ENCODE results near the gene GSK3B. TPM values are rescaled to one million over a fixed set of nuclear protein-coding genes. Genes with fewer than 3 reads are reported as not detected.

Gene GSK3B
- 10 to 100 TPM; 46.4 to 52.7 (median 47.2) TPM for polyA plus RNA-seq (ENCODE audit: insufficient read length in 3 of 3)

DNA sequence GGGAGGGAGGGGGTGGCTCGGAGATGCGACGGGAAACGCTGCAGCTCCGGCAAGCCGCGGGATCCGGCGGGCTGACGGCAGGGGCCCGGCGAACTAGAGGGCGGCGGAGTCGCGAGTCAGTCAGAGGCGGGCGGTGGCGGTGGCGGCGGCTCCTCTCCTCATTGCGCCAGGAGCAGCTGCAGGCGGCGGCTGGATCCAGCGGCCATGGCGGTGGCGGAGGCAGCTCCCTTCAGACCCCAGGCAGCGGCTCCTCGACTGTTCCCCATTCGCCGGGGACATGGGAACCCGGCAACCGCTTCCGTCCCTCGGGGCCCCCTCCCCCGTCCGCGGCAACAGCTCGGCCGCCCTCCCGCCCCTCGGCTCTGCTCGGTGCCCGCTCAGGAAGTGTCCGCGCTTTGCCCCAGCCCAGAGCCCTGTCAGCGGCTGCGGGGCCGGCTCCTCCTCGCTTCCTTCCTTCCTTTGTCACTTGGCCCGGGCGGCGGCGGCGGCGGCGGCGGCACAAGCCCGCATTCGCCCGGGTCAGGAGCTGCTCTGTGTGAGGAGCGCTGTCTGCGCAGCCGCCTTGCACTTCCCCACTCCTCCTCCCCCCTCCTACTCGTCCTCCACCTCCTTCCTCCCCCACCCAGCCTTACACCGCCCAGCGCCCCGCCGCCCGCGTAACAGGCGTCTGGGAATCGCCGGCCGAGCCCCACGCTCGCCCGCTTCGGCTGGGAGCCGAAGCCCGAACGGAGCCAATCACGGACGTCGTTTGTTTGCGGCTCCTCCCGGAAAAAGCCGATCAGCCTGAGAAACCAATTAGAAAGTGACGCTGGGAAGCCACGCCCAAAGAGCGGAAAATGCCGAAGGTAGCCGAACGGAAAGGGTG lies at the start of gene GSK3B:
TSS of gene GSK3B (minus strand) at position 537 of the 865 bp plus-strand sequence. CDS start 1,013 bp downstream, outside the sequence.
- DNase-seq (ENCODE audit: low read depth in 3 of 3, low spot score in 2 of 3): peak in 2 of 3 donors; percentile 48 to 52

DNA sequence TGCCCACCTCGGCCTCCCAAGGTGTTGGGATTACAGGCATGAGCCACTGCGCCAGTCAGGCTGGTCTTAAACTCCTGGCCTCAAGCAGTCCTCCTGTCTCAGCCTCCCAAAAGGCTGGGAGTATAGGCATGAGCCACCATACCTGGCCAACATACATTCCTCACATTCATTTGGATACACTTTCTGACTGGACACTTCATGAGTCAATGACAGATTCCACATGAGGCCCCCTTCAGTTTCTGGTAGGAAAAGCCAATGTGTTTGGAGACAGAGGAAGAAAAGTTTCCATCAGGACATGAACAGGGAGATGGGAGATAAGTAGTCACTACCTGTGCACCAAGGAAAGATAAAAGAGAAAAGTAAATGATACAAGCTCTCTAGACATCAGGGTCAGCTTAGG lies 49.4 kb upstream of the GSK3B start:
- DNase-seq (ENCODE audit: low read depth in 3 of 3, low spot score in 2 of 3): no peak

DNA sequence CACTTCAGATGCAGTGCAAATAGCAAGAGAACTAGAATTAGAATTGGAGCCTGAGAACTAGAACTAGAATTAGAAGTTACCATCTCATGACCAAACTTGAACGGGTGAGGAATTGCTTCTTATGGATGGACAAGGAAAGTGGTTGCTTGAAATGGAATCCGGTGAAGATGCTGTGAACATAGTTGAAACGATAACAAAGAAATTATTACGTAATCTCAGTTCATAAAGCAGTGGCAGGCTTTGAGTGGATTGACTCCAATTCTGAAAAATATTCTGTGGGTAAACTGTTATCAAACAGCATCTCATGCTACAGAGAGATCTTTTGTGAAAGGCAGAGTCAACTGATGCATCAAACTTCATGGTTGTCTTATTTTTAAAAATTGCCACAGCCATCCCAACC lies 48.0 kb upstream of the GSK3B start:
- no peak for DNase-seq (ENCODE audit: low read depth in 3 of 3, low spot score in 2 of 3)

DNA sequence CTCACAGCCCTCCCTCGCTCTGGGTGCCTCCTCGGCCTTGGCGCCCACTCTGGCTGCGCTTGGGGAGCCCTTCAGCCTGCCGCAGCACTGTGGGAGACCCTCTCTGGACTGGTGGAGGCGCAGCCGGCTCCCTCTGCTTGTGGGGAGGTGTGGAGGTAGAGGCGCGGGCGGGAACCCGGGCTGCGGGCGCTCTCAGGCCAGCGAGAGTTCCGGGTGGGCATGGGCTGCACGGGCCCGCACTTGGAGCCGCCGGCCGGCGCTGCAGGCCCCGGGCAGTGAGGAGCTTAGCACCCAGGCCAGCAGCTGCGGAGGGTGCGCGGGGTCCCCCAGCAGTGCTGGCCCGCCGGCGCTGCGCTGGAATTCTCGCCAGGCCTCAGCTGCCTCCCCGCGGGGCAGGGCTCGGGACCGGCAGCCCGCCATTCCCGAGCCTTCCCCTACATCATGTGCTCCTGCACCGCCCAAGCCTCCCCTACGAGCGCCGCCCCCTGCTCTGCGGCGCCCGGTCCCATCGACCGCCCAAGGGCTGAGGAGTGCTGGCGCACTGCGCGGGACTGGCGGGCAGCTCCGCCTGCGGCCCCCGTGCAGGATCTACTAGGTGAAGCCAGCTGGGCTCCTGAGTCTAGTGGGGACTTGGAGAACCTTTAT lies 46.0 kb upstream of the GSK3B start:
- DNase-seq (ENCODE audit: low read depth in 3 of 3, low spot score in 2 of 3): no peak

DNA sequence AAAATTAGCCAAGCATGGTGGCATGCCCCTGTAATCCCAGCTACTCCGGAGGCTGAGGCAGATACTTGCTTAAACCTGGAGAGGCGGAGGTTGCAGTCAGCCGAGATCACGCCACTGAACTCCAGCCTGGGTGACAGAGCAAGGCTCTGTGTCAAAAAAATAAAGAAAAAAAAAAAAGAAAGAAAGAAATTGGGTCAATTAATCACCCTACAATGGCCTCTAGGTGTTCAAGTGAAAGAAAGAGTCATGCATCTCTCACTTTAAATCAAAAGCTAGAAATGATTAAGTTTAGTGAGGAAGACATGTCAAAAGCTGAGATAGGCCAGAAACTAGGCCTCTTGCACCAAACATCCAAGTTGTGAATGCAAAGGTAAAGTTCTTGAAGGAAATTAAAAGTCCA lies 44.9 kb upstream of the GSK3B start:
- no peak for DNase-seq (ENCODE audit: low read depth in 3 of 3, low spot score in 2 of 3)

DNA sequence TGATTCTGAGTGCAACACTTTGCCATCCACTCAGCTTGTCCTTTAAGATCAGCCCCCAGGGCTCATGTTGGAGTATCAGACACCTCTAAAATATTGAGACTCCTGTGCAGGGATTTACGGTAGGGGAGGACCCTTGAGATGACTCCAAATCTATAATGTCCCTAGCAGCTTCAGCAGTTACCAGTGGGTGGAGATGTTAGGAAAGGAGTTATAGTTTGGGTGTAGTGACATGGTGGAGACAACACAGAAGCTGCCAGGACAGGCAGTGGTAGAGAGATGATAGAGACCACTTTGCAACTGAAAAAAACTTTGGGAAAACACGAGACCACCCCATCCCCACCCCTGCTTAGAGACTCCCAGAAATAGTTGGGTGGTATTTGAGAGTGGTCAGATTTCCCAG lies 43.3 kb upstream of the GSK3B start:
- no peak for DNase-seq (ENCODE audit: low read depth in 3 of 3, low spot score in 2 of 3)

DNA sequence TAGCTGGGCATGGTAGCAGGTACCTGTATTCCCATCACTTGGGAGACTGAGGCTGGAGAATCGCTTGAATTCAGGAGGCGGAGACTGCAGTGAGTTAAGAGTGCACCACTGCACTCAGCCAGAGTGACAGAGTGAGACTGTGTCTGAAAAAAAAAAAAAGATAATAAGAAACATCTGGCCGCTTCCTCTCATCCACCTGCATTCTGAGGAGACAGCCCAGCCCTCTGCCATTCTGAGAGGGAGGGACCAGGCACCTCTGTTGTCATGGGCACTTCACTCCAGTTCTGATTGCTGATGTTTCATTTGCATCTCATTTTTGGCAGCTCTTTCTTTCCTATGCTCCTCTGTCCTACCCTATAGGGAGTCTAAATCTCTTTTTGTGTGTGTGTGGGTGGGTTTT lies 36.4 kb upstream of the GSK3B start:
- no peak for DNase-seq (ENCODE audit: low read depth in 3 of 3, low spot score in 2 of 3)

DNA sequence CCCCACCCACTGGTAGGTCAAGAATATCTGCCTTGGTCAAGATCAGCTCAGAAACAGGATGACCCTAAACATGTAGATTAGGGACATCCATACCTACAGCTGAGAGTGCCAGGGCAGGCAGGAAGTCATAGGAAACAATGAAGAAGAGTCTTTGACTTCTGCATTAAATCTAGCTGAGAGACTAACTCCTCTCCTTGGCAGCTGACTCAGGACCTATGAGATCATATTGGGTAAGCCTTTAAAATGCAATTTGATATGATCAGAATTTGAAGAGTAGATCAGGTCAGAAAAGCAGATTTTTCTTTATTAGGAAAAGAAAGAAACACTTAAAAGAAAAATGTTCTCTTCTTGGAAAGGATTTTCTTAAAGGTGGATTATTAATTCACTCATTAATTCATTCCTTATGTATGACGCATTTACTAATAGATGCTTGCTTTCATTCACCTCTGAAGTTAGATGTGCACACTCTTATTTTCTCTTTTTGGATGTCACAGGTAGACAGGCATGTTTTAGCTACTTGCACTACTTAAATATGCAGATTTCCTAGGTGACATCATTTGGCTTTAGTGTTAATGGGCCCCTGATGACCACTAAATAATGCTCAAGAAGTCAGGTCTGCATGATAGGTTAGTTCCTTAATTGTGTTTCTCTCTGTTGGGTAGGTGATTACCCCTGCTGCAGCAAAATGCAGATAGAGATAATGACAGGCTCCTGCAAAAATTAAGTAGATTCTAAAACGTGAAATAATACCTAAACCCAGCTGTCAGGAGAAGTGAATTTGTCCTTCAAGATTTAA lies 35.7 kb upstream of the GSK3B start:
- no peak for DNase-seq (ENCODE audit: low read depth in 3 of 3, low spot score in 2 of 3)

DNA sequence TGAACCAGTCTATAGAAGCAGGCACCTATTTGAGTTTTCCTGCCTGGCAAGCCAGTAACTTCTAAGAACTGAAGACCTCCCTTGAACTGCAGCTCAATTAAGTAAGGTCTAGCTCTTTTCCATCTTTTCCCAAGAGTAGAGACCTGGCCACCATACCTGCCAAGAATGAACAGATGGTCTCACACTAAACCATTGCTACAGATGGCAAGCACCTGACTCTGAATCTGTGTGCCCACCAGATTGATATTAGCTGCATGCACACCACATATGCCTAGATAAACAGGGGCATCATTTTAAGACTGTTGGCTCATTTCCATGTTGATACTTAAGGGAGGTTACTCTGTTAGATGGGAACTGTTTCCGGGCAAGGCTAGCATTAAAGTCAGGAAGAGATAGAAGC lies 34.8 kb upstream of the GSK3B start:
- DNase-seq (ENCODE audit: low read depth in 3 of 3, low spot score in 2 of 3): no peak

DNA sequence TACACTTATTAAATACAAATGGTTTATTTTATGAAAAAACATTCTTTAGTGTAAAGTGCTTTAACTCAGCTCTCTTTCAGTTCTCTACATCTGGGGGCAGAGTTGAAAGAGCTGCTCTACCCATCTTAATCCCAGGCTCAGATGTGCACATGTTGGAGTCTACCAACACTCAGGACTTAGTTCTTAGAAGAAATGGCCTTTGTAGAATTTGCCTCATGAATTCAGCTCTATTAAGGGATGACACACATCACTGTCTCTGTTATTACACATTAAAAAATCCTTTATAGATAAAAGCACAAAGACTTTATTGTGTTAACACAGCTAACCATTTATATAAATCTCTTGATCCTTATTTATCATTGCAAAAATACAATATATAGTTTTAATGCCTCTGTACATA lies 31.7 kb upstream of the GSK3B start:
- no peak for DNase-seq (ENCODE audit: low read depth in 3 of 3, low spot score in 2 of 3)

DNA sequence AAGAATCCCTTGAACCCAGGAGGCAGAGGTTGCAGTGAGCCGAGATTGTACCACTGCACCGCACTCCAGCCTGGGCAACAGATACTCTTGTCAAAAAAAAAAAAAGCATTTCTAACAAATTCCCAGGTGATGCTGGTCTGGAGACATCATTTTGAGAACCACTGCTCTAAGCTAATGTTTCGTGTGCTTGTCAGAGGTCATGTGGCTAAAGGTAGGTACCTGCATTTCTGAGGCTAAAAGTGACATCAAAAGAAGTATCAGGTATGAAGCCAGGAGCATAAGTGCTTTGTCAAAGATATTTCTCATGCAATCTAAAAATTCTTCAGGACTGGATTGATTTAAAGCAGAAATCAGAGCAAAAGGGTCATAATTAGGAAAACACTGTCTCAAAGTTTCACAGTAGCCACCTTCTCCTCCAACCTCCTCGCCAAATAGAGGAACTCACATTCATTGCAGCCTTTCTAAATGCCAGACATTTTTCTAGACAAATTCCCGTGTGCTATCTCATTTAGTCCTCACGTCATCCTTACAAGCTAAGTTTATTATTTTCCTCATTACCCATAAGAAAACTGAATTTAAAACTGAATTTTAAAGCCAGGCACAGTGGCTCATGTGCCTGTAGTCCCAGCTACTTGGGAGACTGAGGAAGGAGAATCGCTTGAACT lies 25.7 kb upstream of the GSK3B start:
- DNase-seq (ENCODE audit: low read depth in 3 of 3, low spot score in 2 of 3): no peak

DNA sequence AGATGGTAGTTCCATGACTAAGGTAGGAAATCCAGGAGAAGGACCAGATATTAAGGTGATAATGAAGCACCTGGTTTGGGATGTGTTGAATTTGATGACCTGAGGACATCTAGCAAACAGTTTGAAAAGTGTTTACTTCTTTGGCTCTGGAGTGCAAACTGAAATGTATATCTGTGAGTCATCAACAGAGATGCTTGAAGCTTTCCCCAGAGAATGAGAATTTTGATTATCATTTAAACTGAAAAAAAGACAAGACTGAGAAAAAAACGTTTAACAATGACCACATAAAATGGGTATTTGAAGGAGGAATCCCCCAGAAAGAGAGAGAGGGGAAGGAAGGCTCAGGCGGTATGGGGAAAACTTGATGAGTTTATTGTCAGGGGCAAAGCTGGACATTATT lies 20.7 kb upstream of the GSK3B start:
- no peak for DNase-seq (ENCODE audit: low read depth in 3 of 3, low spot score in 2 of 3)

DNA sequence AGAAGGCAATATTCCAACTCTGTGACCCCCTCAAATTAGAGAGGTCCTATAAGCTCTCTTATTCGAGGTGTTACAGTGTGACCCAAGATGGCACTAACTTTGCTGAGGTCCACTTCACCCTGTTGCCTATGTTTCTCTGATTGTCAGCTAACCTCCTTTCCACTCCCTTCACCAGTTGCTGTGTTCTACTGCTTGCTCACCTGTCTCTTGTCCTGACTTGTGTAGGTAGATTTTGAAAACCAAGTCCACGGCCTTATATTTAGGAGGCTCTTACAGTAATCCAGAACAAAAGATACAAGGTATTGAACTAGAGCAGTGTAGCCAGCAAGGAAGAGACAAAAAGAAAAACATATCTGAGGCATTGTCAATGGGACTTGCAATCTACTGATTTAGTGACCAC lies 20.1 kb upstream of the GSK3B start:
- DNase-seq (ENCODE audit: low read depth in 3 of 3, low spot score in 2 of 3): no peak

DNA sequence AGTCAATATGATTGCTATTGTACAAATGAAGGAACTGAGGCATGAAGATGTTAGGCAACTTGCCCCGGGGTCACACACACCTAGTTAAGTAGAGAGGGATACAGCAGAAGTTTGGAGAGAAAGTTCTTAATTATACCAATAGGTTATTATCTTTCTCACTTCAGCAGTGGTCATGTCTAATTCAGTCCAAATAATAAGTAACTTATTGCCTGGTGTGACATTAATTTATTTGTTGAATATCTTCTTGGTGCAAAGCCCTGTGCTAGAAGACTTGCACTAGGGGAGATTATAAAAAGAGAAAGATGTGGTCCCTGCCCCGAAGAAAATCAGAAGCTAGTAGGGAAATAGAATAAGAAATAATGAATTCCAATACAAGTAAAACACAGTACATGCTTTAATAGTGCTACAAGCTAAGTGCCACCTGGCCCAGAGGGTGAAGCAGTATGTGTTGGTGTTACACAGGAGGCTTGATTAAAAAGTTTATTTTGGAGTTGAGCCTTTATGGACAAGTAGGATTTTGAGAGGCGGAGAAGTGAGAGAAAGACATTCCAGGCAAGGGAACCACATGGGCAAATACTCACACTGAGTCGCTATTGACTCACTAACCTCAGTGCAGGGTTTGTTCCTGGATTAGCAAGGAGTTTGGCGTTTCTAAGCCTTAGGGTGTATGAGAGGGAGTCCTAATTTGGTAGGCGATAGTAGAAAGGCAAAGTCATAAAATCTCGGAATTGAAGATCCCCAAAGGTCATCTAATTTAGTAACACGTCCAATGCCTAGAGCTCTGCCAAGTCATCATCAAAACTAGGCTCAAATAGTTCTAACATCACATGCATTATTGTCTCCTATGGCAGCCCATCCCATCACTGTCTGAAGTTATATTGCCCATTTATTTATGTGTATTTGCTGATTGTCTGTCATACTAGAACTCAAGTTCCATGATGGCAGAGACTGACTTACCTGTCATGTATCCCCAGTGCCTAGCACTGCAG lies 19.2 kb upstream of the GSK3B start:
- no peak for DNase-seq (ENCODE audit: low read depth in 3 of 3, low spot score in 2 of 3)

DNA sequence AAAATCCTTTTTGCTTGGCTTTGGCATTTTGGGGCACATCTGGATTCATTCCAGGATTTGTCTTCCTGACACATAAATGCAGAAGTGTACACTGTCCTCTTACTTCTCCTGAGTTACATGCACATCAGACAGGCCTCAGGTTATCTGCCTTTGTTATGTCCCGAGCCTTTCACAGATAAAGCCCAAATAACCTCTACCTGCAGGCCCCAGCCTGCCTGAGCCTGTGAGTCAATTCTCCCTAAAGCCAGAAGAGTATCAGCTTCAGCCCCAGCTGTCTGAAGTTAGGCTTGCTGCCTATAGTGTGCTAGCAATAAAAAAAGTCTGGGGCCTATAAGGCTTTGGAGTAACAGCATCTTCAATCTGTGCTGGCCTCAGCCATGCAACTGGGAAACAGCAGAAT lies 17.7 kb upstream of the GSK3B start:
- no peak for DNase-seq (ENCODE audit: low read depth in 3 of 3, low spot score in 2 of 3)

DNA sequence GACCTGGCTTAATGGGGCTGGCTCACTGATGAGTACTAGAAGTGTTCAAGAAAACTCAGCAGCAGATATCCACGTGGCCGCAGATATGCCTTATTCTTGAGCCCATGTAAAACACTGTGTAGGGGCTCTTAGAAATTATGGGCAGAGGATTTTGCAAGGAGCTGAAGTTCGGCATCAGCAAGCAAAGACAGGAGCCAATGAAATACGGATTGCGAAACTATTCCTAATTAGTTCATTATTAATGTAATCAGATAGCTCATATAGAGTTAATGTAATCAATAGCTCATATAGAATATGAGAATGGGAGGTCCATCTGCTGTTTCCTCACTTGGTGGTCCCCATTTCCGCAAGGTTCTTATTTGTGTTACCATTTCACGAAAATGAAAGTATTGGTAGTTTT lies 9.0 kb upstream of the GSK3B start:
- DNase-seq (ENCODE audit: low read depth in 3 of 3, low spot score in 2 of 3): no peak

DNA sequence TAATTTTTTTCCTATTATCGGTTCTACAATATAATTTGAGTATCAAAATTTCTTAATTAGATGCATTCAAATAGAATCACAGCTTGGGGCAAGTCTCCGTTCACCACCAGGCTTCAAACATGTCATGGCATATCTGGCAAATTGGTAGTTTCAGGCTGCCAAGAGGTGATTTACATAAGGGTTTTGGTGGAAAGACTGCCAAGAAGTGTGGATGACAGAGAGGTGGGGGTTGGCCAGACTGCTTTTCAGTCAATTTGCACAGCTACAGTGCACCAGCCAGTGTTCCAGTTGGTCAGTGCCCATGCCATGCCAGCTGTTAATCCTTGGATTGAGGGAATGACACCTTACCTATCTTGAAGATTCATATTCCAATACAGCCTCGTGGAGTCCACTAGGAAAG lies 8.4 kb upstream of the GSK3B start:
- DNase-seq (ENCODE audit: low read depth in 3 of 3, low spot score in 2 of 3): no peak

DNA sequence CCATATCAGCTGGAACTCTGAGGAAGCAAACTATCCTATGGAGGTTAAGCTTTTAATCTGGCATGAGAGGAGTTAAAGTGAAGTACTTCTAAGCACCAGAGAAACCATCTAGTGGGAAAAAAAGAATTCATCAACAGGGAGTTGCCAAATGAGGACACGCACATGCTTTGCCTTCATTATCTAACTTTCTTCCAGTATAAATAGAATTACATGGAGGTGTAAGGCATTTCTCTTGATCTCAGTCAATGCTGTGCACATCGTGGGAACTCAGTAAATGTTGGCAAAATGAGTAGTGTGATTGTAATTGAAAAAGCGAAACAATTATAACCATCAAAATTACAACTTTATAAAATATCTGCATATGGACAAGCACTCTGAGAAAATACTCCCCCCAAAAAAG lies 8.0 kb upstream of the GSK3B start:
- no peak for DNase-seq (ENCODE audit: low read depth in 3 of 3, low spot score in 2 of 3)

DNA sequence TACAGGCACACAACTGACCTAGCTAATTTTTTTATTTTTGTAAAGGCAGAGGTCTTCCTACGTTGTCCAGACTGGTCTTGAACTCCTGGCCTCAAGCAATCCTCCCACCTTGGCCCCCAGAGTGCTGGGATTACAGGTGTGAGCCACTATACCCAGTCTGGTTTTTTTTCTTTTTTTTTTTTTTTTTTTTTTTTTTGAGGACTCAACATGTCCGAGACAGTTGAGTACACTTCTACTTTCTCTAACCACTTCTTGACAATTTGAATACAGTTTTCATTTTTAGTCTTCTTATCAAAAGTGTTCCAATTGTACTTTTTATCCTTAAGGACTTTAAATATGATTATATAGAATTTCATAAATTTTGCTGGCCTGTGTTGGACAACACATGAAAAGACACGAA lies 7.4 kb upstream of the GSK3B start:
- DNase-seq (ENCODE audit: low read depth in 3 of 3, low spot score in 2 of 3): no peak

DNA sequence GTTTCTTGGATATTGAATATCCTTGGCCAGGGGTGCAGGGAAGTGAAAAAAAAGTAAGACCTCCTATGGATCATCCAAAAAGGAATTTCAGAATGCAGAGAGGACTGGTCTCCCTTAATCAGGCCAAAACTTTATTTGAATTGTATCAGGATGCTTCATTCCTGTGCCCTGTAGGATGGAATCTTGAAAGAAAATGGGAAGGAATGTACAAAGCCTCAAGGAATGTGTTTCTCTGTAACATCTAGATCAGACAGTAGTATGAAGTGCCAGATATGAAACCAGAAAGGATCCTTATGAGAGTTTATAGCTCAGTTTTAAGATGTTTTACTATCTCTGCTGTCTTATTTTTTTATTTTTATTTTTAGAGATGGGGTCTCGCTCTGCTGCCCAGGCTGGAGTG lies 6.5 kb upstream of the GSK3B start:
- DNase-seq (ENCODE audit: low read depth in 3 of 3, low spot score in 2 of 3): no peak
